ENCODE data around the gene SCD. TPM values are rescaled to one million over a fixed set of nuclear protein-coding genes. Genes with fewer than 3 reads are reported as not detected.

SCD gene
- total RNA-seq, 1 experiment from 2014 or later, result 449 TPM

DNA sequence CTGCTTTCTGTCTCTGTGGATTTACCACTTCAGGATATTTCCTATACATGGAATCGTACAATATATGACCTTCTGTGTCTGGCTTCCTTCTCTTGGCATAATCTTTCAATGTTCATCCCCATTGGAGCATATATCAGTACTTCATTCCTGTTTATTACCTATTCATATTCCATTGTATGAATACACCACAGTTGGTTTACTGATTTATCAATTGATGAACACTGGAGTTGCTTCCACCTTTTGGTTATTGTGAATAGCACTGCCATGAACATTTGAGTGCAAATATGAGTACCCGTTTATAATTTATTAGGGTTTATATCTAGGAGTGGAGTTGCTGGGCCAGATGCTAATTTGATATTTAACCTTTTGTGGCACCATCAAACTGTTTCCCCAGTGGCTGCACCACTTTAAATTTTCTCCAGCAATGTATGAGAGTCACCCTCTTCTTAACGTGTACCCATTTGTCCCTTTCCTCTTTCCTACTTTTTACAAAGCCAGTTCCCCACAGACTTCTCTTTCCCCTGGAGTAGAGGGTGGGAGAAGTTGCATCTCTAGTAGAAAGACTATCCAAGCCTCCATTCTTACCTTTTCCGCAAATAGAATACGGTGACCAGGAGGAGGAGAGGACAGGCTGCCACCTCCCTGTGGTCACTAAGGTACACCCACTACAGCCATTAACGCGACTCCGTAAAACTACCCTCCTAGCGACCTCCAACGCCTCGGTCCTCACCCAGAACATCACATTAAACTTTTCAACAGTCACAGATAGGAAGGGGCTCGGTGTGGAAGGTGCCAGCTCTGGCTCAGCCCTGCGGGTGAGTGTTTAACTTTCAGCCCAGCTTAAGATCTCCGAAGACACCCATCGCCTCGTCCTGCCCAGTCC lies 25.6 kb downstream of the SCD start:
- H3K27me3 ChIP-seq (replicated peaks; ENCODE audit: control insufficient read depth, insufficient read depth, low read length), result no peaks in the 10 kb centered on the region
- intact Hi-C loops (cut with micrococcal nuclease; ENCODE audit: unreplicated experiment), result loop anchor here (1.0 kb wide), 2 partner anchors 13 to 26 kb away; no protein-coding TSS in a partner anchor
- no peak for DNase-seq
- Mint-ChIP-seq H3K27ac (ENCODE audit: unreplicated experiment) (no peak overlapping the region), H3K4me1 (ENCODE audit: low read depth, unreplicated experiment) (peaks cover 20% of the 10 kb centered on the region), H3K27me3 (ENCODE audit: insufficient read depth, unreplicated experiment) (no peaks in the 10 kb centered on the region), H3K4me3 (ENCODE audit: unreplicated experiment) (no peak overlapping the region), H3K9me3 (ENCODE audit: unreplicated experiment) (no peaks in the 10 kb centered on the region), H3K36me3 (ENCODE audit: insufficient read depth, unreplicated experiment) (peaks cover 15% of the 10 kb centered on the region)
- TSS peak; percentile 84 for BruUV-seq (replicated peaks)
- H3K36me3 ChIP-seq (ENCODE audit: control insufficient read depth, insufficient read depth, low read length), result no peaks in the 10 kb centered on the region
- TF ChIP-seq, protein P1, sequence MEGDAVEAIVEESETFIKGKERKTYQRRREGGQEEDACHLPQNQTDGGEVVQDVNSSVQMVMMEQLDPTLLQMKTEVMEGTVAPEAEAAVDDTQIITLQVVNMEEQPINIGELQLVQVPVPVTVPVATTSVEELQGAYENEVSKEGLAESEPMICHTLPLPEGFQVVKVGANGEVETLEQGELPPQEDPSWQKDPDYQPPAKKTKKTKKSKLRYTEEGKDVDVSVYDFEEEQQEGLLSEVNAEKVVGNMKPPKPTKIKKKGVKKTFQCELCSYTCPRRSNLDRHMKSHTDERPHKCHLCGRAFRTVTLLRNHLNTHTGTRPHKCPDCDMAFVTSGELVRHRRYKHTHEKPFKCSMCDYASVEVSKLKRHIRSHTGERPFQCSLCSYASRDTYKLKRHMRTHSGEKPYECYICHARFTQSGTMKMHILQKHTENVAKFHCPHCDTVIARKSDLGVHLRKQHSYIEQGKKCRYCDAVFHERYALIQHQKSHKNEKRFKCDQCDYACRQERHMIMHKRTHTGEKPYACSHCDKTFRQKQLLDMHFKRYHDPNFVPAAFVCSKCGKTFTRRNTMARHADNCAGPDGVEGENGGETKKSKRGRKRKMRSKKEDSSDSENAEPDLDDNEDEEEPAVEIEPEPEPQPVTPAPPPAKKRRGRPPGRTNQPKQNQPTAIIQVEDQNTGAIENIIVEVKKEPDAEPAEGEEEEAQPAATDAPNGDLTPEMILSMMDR (IDR thresholded peaks at IDR 0.05; ENCODE audit: insufficient read depth in 1 of 2, low read depth in 1 of 2, low read length in 1 of 2, severe bottlenecking in 1 of 2, unreplicated experiment in 1 of 2), result no peak
- peak overlapping the region; percentile 42 for H3K4me3 ChIP-seq (ENCODE audit: low read depth, low read length)
- ChIA-PET CTCF (interaction anchor here (0.7 to 2.0 kb wide), 7 partner anchors 13 to 146 kb away, joined by 4 to 18 read pairs (median 6); partner anchors contain the start of gene SCD), POLR2A (interaction anchor here (0.6 to 2.2 kb wide), 16 partner anchors 11 to 541 kb away, joined by 3 to 155 read pairs (median 5); partner anchors contain the start of genes CWF19L1 and SCD)
- H3K9me3 ChIP-seq, result no peaks in the 10 kb centered on the region
- H3K4me1 ChIP-seq, result peaks cover 38% of the 10 kb centered on the region

DNA sequence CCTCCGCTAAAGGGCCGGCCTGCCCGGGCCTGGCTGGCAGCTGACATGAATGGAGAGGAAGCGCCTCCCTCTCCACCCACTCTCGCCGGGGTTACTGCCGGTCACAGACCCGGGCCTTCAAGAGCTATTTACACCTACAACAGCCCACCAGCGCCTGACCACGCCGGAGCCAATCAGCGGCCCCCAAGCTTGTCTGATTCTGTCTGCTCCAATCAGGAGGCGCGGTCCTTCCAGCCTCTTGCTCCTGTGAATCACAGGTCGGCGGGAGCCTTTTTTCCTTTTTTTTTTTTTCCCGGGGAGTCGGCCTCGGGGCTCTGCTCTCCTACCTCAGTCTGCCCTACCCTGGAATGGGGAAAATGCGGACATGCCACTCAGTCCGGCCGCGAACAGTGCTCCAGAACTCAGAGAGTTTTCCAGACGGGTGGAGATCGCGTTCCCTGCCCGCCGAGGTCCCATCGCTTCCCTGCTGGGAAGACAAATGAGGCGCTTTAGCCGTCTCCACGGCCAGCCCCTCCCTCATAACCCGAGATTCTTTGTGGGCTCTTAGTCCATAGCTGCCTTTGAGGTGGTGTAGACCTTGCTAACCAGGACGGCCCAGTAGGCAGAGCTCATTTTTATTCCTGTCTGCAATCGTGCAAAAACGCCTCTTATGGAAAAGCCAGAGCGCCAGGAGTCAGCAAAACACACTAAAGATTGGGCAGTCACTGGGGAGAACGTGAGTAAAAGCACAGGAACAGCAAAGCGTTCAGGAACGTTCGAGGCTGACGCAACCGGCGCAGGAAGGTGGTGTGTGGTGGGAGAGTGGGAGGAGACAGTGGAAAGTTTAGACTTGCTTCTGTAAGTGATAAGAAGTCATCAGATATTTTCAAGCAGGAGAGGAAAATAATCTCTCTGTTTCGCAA lies 26.5 kb downstream of the SCD start:
- POLR2A ChIA-PET, result interaction anchor here (0.6 to 2.2 kb wide), 18 partner anchors 12 to 540 kb away, joined by 3 to 155 read pairs (median 5); partner anchors contain the start of genes CWF19L1 and SCD
- no peaks in the 10 kb centered on the region for H3K27me3 ChIP-seq (replicated peaks; ENCODE audit: control insufficient read depth, insufficient read depth, low read length)
- TSS peak; percentile 85 for BruUV-seq (replicated peaks)
- peak overlapping the region; percentile 48 for H3K4me3 ChIP-seq (ENCODE audit: low read depth, low read length)
- no peaks in the 10 kb centered on the region for H3K9me3 Mint-ChIP-seq (ENCODE audit: unreplicated experiment)
- H3K4me3 Mint-ChIP-seq (ENCODE audit: unreplicated experiment), result no peak overlapping the region
- no peaks in the 10 kb centered on the region for H3K36me3 ChIP-seq (ENCODE audit: control insufficient read depth, insufficient read depth, low read length)
- peaks cover 38% of the 10 kb centered on the region for H3K4me1 ChIP-seq
- H3K9me3 ChIP-seq, result no peaks in the 10 kb centered on the region
- TF ChIP-seq, protein P1 (IDR thresholded peaks at IDR 0.05; ENCODE audit: insufficient read depth in 1 of 2, low read depth in 1 of 2, low read length in 1 of 2, severe bottlenecking in 1 of 2, unreplicated experiment in 1 of 2), result no peak
- H3K27ac Mint-ChIP-seq (ENCODE audit: unreplicated experiment), result no peak overlapping the region
- CTCF ChIA-PET, result interaction anchor here (0.7 to 2.0 kb wide), 7 partner anchors 14 to 145 kb away, joined by 4 to 18 read pairs (median 6); partner anchors contain the start of gene SCD
- no peaks in the 10 kb centered on the region for H3K27me3 Mint-ChIP-seq (ENCODE audit: insufficient read depth, unreplicated experiment)
- peaks cover 15% of the 10 kb centered on the region for H3K36me3 Mint-ChIP-seq (ENCODE audit: insufficient read depth, unreplicated experiment)
- peaks cover 20% of the 10 kb centered on the region for H3K4me1 Mint-ChIP-seq (ENCODE audit: low read depth, unreplicated experiment)
- DNase-seq, result peak; percentile 98 to 99
- intact Hi-C loops (cut with micrococcal nuclease; ENCODE audit: unreplicated experiment), result loop anchor here (1.0 to 2.0 kb wide), 4 partner anchors 14 to 59 kb away; no protein-coding TSS in a partner anchor

All from Caco-2 (cell line).